Measurements from ENCODE around the gene LAMC1.

Gene LAMC1

GRCh38 chr1:182993746-182994145, 29.5 kb upstream of the LAMC1 start:
- Histone ChIP-seq H2BK5ac (ENCODE audit: low read length) (no peak overlapping the region), H2BK15ac (ENCODE audit: low read length) (no peak overlapping the region), H3K36me3 (replicated peaks in 1 of 2; ENCODE audit: control insufficient read depth in 2 of 2, insufficient read depth in 2 of 2, low read length in 2 of 2) (no peaks in the 10 kb centered on the region), H2AFZ (ENCODE audit: low read length) (no peak overlapping the region), H3K27ac (replicated peaks; ENCODE audit: low read length) (no peak overlapping the region), H3K27me3 (ENCODE audit: control insufficient read depth in 3 of 3, insufficient read depth in 3 of 3, low read depth in 1 of 3, low read length in 3 of 3) (no peaks in the 10 kb centered on the region), H3K18ac (ENCODE audit: low read length) (no peak overlapping the region), H4K91ac (ENCODE audit: low read depth, low read length, poor library complexity) (no peak overlapping the region), H3K79me1 (ENCODE audit: low read depth, low read length) (no peaks in the 10 kb centered on the region), H3K4me1 (ENCODE audit: control insufficient read depth in 2 of 2, insufficient read depth in 1 of 2, low read depth in 1 of 2, low read length in 2 of 2) (peaks cover 0 to 3% of the 10 kb centered on the region in 2 donors), H3K23ac (ENCODE audit: low read depth, low read length, poor library complexity) (no peak overlapping the region), H3K14ac (ENCODE audit: low read length) (no peak overlapping the region), H2BK12ac (ENCODE audit: low read length) (no peak overlapping the region), H3K9ac (ENCODE audit: low read depth, low read length, poor library complexity) (no peak overlapping the region), H3K4me3 (ENCODE audit: low read length in 2 of 2) (no peak overlapping the region), H3K4ac (ENCODE audit: low read length) (no peak overlapping the region), H3K4me2 (ENCODE audit: insufficient read depth, low read length, poor library complexity, severe bottlenecking) (no peak overlapping the region), H4K8ac (ENCODE audit: low read depth, low read length) (no peak overlapping the region), H3K9me3 (replicated peaks in 1 of 2; ENCODE audit: control insufficient read depth in 2 of 2, insufficient read depth in 1 of 2, low read depth in 1 of 2, low read length in 2 of 2) (no peaks in the 10 kb centered on the region), H2AK5ac (ENCODE audit: low read depth, low read length) (no peak overlapping the region), H2BK120ac (ENCODE audit: low read depth, low read length) (no peak overlapping the region)
- DNase-seq (ENCODE audit: low spot score), result no peak

DNA sequence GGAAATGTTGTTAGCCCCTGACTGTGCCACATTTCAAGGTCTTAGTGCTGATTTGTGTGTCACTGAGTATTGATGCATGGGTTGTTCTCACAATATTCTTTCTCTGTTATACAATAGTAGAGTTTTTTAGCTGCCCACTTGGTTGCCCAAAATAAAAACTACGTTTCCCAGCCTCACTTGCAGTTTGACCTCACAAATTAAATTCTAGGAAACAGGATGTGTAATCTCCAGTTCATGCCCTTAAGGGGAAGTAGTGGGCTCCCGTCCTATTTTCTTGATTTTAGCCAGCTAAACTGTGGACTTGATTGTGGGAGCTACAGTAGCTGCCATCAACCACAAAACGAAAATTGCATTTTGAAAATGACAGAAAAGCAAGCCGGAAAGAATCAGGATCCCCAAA, 27.3 kb upstream of the LAMC1 start:
- Histone ChIP-seq H3K14ac (ENCODE audit: low read length) (no peak overlapping the region), H4K91ac (ENCODE audit: low read depth, low read length, poor library complexity) (no peak overlapping the region), H3K4ac (ENCODE audit: low read length) (no peak overlapping the region), H3K18ac (ENCODE audit: low read length) (no peak overlapping the region), H3K9me3 (replicated peaks in 1 of 2; ENCODE audit: control insufficient read depth in 2 of 2, insufficient read depth in 1 of 2, low read depth in 1 of 2, low read length in 2 of 2) (no peaks in the 10 kb centered on the region), H2AK5ac (ENCODE audit: low read depth, low read length) (no peak overlapping the region), H3K27ac (replicated peaks; ENCODE audit: low read length) (no peak overlapping the region), H2BK12ac (ENCODE audit: low read length) (no peak overlapping the region), H3K79me1 (ENCODE audit: low read depth, low read length) (no peaks in the 10 kb centered on the region), H3K36me3 (replicated peaks in 1 of 2; ENCODE audit: control insufficient read depth in 2 of 2, insufficient read depth in 2 of 2, low read length in 2 of 2) (no peaks in the 10 kb centered on the region), H3K9ac (ENCODE audit: low read depth, low read length, poor library complexity) (no peak overlapping the region), H4K8ac (ENCODE audit: low read depth, low read length) (no peak overlapping the region), H3K4me2 (ENCODE audit: insufficient read depth, low read length, poor library complexity, severe bottlenecking) (no peak overlapping the region), H3K27me3 (ENCODE audit: control insufficient read depth in 3 of 3, insufficient read depth in 3 of 3, low read depth in 1 of 3, low read length in 3 of 3) (no peaks in the 10 kb centered on the region), H3K23ac (ENCODE audit: low read depth, low read length, poor library complexity) (no peak overlapping the region), H3K4me1 (ENCODE audit: control insufficient read depth in 2 of 2, insufficient read depth in 1 of 2, low read depth in 1 of 2, low read length in 2 of 2) (no peaks in the 10 kb centered on the region), H2BK5ac (ENCODE audit: low read length) (no peak overlapping the region), H2BK120ac (ENCODE audit: low read depth, low read length) (no peak overlapping the region), H2AFZ (ENCODE audit: low read length) (no peak overlapping the region), H2BK15ac (ENCODE audit: low read length) (no peak overlapping the region), H3K4me3 (ENCODE audit: low read length in 2 of 2) (no peak overlapping the region)
- DNase-seq (ENCODE audit: low spot score), result no peak
- WGBS, 2 donors (ENCODE audit: extremely low coverage in 2 of 2, insufficient read length in 2 of 2, insufficient replicate concordance in 1 of 2), result no CpG with 5 or more reads among the region's 4 CpGs

DNA sequence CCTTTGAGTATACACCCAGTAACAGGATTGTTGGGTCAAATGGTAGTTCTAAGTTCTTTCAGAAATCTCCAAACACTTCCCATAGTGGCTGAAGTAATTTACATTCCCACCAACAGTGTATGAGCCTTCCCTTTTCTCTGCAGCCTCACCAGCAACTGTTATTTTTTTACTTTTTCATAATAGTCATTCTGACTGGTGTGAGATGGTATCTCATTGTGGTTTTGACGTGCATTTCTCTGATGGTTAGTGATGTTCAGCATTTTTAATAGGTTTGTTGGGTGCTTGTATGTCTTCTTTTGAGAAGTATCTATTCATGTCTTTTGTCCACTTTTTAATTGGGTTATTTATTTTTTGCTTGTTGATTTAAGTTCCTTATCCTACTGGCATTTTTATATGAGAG, 26.4 kb upstream of the LAMC1 start:
- no peak overlapping the region for H3K4me2 ChIP-seq (ENCODE audit: insufficient read depth, low read length, poor library complexity, severe bottlenecking)
- no peaks in the 10 kb centered on the region for H3K27me3 ChIP-seq (ENCODE audit: control insufficient read depth in 3 of 3, insufficient read depth in 3 of 3, low read depth in 1 of 3, low read length in 3 of 3)
- WGBS, 2 donors (ENCODE audit: extremely low coverage in 2 of 2, insufficient read length in 2 of 2, insufficient replicate concordance in 1 of 2), result no CpG with 5 or more reads among the region's 1 CpG

GRCh38 chr1:182998482-182998881, 24.7 kb upstream of the LAMC1 start:
- H3K14ac ChIP-seq (ENCODE audit: low read length), result no peak overlapping the region
- no peak for DNase-seq (ENCODE audit: low spot score)
- H2BK120ac ChIP-seq (ENCODE audit: low read depth, low read length), result no peak overlapping the region
- no peak overlapping the region for H2BK5ac ChIP-seq (ENCODE audit: low read length)
- H3K4me2 ChIP-seq (ENCODE audit: insufficient read depth, low read length, poor library complexity, severe bottlenecking), result no peak overlapping the region
- no peak overlapping the region for H2BK12ac ChIP-seq (ENCODE audit: low read length)
- no peak overlapping the region for H3K4me3 ChIP-seq (ENCODE audit: low read length in 2 of 2)
- H2BK15ac ChIP-seq (ENCODE audit: low read length), result no peak overlapping the region
- H2AK5ac ChIP-seq (ENCODE audit: low read depth, low read length), result no peak overlapping the region
- no peak overlapping the region for H3K9ac ChIP-seq (ENCODE audit: low read depth, low read length, poor library complexity)
- H3K18ac ChIP-seq (ENCODE audit: low read length), result no peak overlapping the region
- H3K27ac ChIP-seq (replicated peaks; ENCODE audit: low read length), result no peak overlapping the region
- H3K36me3 ChIP-seq (replicated peaks in 1 of 2; ENCODE audit: control insufficient read depth in 2 of 2, insufficient read depth in 2 of 2, low read length in 2 of 2), result no peaks in the 10 kb centered on the region
- H4K8ac ChIP-seq (ENCODE audit: low read depth, low read length), result no peak overlapping the region
- H3K9me3 ChIP-seq (replicated peaks in 1 of 2; ENCODE audit: control insufficient read depth in 2 of 2, insufficient read depth in 1 of 2, low read depth in 1 of 2, low read length in 2 of 2), result no peaks in the 10 kb centered on the region
- no peak overlapping the region for H3K23ac ChIP-seq (ENCODE audit: low read depth, low read length, poor library complexity)
- H3K79me1 ChIP-seq (ENCODE audit: low read depth, low read length), result no peaks in the 10 kb centered on the region
- no peaks in the 10 kb centered on the region for H3K27me3 ChIP-seq (ENCODE audit: control insufficient read depth in 3 of 3, insufficient read depth in 3 of 3, low read depth in 1 of 3, low read length in 3 of 3)
- H2AFZ ChIP-seq (ENCODE audit: low read length), result no peak overlapping the region
- no peaks in the 10 kb centered on the region for H3K4me1 ChIP-seq (ENCODE audit: control insufficient read depth in 2 of 2, insufficient read depth in 1 of 2, low read depth in 1 of 2, low read length in 2 of 2)
- no peak overlapping the region for H3K4ac ChIP-seq (ENCODE audit: low read length)
- no peak overlapping the region for H4K91ac ChIP-seq (ENCODE audit: low read depth, low read length, poor library complexity)

More for the DNA sequence above, 26.4 kb upstream of the LAMC1 start:
- no peak for DNase-seq (ENCODE audit: low spot score)
- H3K4me1 ChIP-seq (ENCODE audit: control insufficient read depth in 2 of 2, insufficient read depth in 1 of 2, low read depth in 1 of 2, low read length in 2 of 2), result no peaks in the 10 kb centered on the region
- H3K79me1 ChIP-seq (ENCODE audit: low read depth, low read length), result no peaks in the 10 kb centered on the region
- no peak overlapping the region for H3K27ac ChIP-seq (replicated peaks; ENCODE audit: low read length)
- no peak overlapping the region for H2BK120ac ChIP-seq (ENCODE audit: low read depth, low read length)
- no peaks in the 10 kb centered on the region for H3K36me3 ChIP-seq (replicated peaks in 1 of 2; ENCODE audit: control insufficient read depth in 2 of 2, insufficient read depth in 2 of 2, low read length in 2 of 2)
- H3K23ac ChIP-seq (ENCODE audit: low read depth, low read length, poor library complexity), result no peak overlapping the region
- H4K91ac ChIP-seq (ENCODE audit: low read depth, low read length, poor library complexity), result no peak overlapping the region
- H3K4me3 ChIP-seq (ENCODE audit: low read length in 2 of 2), result no peak overlapping the region
- no peaks in the 10 kb centered on the region for H3K9me3 ChIP-seq (replicated peaks in 1 of 2; ENCODE audit: control insufficient read depth in 2 of 2, insufficient read depth in 1 of 2, low read depth in 1 of 2, low read length in 2 of 2)
- no peak overlapping the region for H2AK5ac ChIP-seq (ENCODE audit: low read depth, low read length)
- no peak overlapping the region for H3K9ac ChIP-seq (ENCODE audit: low read depth, low read length, poor library complexity)
- H2BK12ac ChIP-seq (ENCODE audit: low read length), result no peak overlapping the region
- no peak overlapping the region for H3K18ac ChIP-seq (ENCODE audit: low read length)
- H2BK5ac ChIP-seq (ENCODE audit: low read length), result no peak overlapping the region
- H3K14ac ChIP-seq (ENCODE audit: low read length), result no peak overlapping the region
- H2BK15ac ChIP-seq (ENCODE audit: low read length), result no peak overlapping the region
- H3K4ac ChIP-seq (ENCODE audit: low read length), result no peak overlapping the region
- H2AFZ ChIP-seq (ENCODE audit: low read length), result no peak overlapping the region
- no peak overlapping the region for H4K8ac ChIP-seq (ENCODE audit: low read depth, low read length)

Data from neuronal stem cell (in vitro differentiated cells).